Lower lobe of right lung (tissue), 2 donors: ENCODE measurements around the gene MAGEB4. TPM values are rescaled to one million over a fixed set of nuclear protein-coding genes. Genes with fewer than 3 reads are reported as not detected.

Source experiments
- ATAC-seq, 2 donors: fragments of 200-7000 bp; cut with Tn5 transposase; one replicate each; pipeline ENCODE4 v1.9.1; 2020 to 2022; ENCODE audit warnings: mild to moderate bottlenecking in 2 of 2, moderate library complexity in 2 of 2
- DNase-seq: peaks from one replicate; pipeline ENCODE4 v3.0.0-alpha.2; 2020
- H3K27ac ChIP-seq: fragments of 200-600 bp; one replicate; pipeline ENCODE4 v1.8.0; 2022
- H3K27me3 ChIP-seq: fragments of 200-600 bp; one replicate; pipeline ENCODE4 v1.8.0; 2022; ENCODE audit warnings: low read depth
- H3K36me3 ChIP-seq: fragments of 200-600 bp; one replicate; pipeline ENCODE4 v1.8.0; 2022; ENCODE audit warnings: mild to moderate bottlenecking
- H3K4me1 ChIP-seq: fragments of 200-600 bp; one replicate; pipeline ENCODE4 v1.8.0; 2022
- H3K4me3 ChIP-seq: fragments of 200-600 bp; one replicate; pipeline ENCODE4 v1.8.0; 2022; ENCODE audit warnings: mild to moderate bottlenecking
- H3K9me3 ChIP-seq: fragments of 200-600 bp; one replicate; pipeline ENCODE4 v1.8.0; 2022
- CTCF ChIP-seq: fragments of 200-600 bp; IDR thresholded peaks from one replicate; pipeline ENCODE4 v1.8.0; 2022; ENCODE audit warnings: antibody characterized with exemption, mild to moderate bottlenecking
- intact Hi-C: fragments of 100-400 bp; cut with DNase I; formaldehyde crosslinking; loops from one replicate; pipeline ENCODE4 v1.11.0; 2022
- total RNA-seq: library from RNA; stranded (reverse); fragmentation: NEBNext Ultra II Directional; extraction: Animal tissue kit (Norgen Biotek cat#: 25700); gene quantifications from one replicate; pipeline ENCODE4 v1.2.1, GENCODE V29; 2021
- donor health status: DM: no; HTN: yes; CAD: no; lungs with severe emphysema.

Gene MAGEB4
- total RNA-seq, 1 donor from 2014 or later = not detected

- Histone ChIP-seq H3K9me3 (no peaks in the 10 kb centered on the region), H3K36me3 (no peaks in the 10 kb centered on the region), H3K27me3 (no peaks in the 10 kb centered on the region), H3K27ac (no peak overlapping the region), H3K4me1 (no peaks in the 10 kb centered on the region), H3K4me3 (no peak overlapping the region)
- ATAC-seq (no peak), DNase-seq (no peak)
- intact Hi-C loops = no loop called here
- TF ChIP-seq CTCF = no peak
These were observed 24.3 kb upstream of the MAGEB4 start for GRCh38 chrX:30217465-30217864.

DNA sequence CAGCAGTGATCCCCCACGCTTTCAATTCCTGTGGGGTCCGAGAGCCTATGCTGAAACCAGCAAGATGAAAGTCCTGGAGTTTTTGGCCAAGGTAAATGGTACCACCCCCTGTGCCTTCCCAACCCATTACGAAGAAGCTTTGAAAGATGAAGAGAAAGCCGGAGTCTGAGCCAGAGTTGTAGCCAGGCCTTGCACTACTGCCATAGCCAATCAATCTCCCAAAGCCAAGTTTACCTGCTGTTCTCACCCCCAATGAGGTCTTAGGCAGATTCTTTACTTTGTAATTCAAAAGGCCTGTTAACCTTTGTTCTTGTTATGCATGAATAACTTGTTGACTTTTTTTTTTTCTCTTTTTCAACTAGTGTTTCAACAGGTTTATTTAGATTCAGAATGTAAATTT, 22.4 kb upstream of the MAGEB4 start:
- Histone ChIP-seq H3K36me3 (no peaks in the 10 kb centered on the region), H3K4me1 (no peaks in the 10 kb centered on the region), H3K27me3 (no peaks in the 10 kb centered on the region), H3K4me3 (no peak overlapping the region), H3K9me3 (no peaks in the 10 kb centered on the region), H3K27ac (no peak overlapping the region)
- intact Hi-C loops = no loop called here
- DNase-seq = no peak
- no peak for TF ChIP-seq CTCF
- ATAC-seq = no peak

- Histone ChIP-seq H3K27ac (no peak overlapping the region), H3K36me3 (no peaks in the 10 kb centered on the region), H3K4me1 (no peaks in the 10 kb centered on the region), H3K27me3 (no peaks in the 10 kb centered on the region), H3K4me3 (no peak overlapping the region), H3K9me3 (no peaks in the 10 kb centered on the region)
- ATAC-seq = no peak
- DNase-seq = no peak
- intact Hi-C loops = no loop called here
- TF ChIP-seq CTCF = no peak
These were observed 21.1 kb upstream of the MAGEB4 start for GRCh38 chrX:30220661-30221060.

- intact Hi-C loops = no loop called here
- no peak for ATAC-seq
- TF ChIP-seq CTCF = no peak
These were observed 17.3 kb upstream of the MAGEB4 start for GRCh38 chrX:30224536-30224935.

DNA sequence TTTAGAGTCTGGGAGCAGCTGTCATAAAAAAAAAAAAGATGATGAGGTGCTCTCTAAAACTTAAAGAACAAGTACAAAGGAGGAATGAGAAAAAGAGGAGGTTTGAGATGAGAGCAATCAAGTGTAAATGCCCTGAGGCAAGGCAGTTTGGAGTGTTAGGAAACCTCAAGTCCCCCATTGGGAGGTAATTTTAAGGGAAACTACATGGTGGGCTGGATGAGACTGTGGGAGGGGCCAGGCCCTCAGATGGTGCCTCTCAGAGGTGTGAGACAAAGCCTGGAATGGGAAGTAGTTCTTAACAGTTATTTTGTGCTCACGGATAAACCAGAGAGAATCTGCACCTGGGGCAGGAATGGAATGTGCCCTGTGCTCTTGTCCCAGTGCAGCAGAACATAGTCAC, 13.3 kb upstream of the MAGEB4 start:
- intact Hi-C loops = no loop called here
- no peak for TF ChIP-seq CTCF
- no peaks in the 10 kb centered on the region for H3K4me1 ChIP-seq
- ATAC-seq (no peak), DNase-seq (no peak)
- no peak overlapping the region for H3K27ac ChIP-seq
- no peaks in the 10 kb centered on the region for H3K9me3 ChIP-seq
- no peaks in the 10 kb centered on the region for H3K36me3 ChIP-seq
- no peaks in the 10 kb centered on the region for H3K27me3 ChIP-seq
- no peak overlapping the region for H3K4me3 ChIP-seq

More at GRCh38 chrX:30224536-30224935, 17.3 kb upstream of the MAGEB4 start:
- Histone ChIP-seq H3K36me3 (no peaks in the 10 kb centered on the region), H3K4me1 (no peaks in the 10 kb centered on the region), H3K27ac (no peak overlapping the region), H3K4me3 (no peak overlapping the region), H3K27me3 (no peaks in the 10 kb centered on the region), H3K9me3 (no peaks in the 10 kb centered on the region)
- DNase-seq = no peak

DNA sequence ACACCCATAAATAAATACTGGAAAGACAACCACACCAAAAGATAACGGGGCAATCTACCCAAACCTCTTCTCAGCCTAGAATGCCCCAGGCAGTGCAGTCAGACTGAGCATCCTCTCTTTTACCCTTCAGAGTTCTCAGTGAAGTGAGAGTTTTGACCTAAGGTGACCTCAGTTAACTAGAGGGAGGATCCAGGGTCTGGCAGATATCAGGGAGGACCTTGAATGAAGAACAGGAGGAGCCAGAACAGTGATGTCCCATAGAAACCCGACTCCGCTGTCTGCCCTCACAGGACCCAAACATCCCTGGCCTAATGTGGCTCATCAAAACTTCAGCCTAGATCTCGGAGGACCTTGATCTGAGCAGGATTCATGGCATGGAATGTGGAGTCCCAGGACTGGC, 11.4 kb upstream of the MAGEB4 start, which contains the start of gene MAGEB3:
Gene MAGEB3 (plus strand): TSS at position 263 of the 400 bp plus-strand sequence. CDS start 5,268 bp downstream, outside the sequence.
- no peaks in the 10 kb centered on the region for H3K36me3 ChIP-seq
- no peaks in the 10 kb centered on the region for H3K27me3 ChIP-seq
- H3K4me3 ChIP-seq = no peak within 1 kb of the TSS
- intact Hi-C loops = no loop called here
- no peak for TF ChIP-seq CTCF
- no peak for ATAC-seq
- no peak within 1 kb of the TSS for H3K27ac ChIP-seq
- no peak for DNase-seq
- no peaks in the 10 kb centered on the region for H3K9me3 ChIP-seq
- no peaks in the 10 kb centered on the region for H3K4me1 ChIP-seq
